ENCODE results near the gene VSIG4.

DNA sequence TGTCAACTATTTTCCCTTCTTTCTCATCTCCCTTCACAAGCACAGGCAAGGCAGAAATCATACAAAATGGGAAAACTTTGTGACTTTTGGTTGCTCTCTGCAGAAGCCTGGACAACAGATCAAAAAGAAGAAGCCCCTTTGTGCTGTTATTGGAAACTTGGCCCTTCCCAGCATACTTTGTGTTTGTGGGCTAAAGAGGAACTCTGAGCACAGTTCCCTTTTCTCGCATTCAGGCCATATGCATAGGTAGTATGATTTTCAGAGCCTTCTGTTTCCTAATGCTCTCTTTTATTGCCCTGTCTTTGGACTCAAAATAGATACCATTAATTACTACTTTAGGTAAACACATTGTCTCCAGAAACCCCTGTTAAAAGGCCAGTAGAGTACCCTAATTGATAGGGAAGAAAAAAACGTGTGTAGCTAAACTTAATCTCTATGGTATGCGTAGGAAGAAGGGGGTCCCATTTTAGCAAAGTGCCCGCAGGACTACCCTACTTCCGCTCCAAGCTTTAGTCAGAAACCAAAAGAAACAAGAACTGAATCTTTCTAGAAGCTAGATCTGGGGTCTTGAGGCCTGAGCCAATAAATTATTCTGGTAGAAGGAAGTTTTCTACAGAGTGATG, 26.6 kb downstream of the VSIG4 start:
- TF ChIP-seq YY1 (IDR thresholded peaks at IDR 0.05; ENCODE audit: insufficient read depth, insufficient read length) (no peak), ZNF274 (IDR thresholded peaks at IDR 0.05; ENCODE audit: low read depth, low read length) (no peak)

All from NT2/D1 (cell line).